ENCODE results near the gene KCTD10.

Gene KCTD10, protein sequence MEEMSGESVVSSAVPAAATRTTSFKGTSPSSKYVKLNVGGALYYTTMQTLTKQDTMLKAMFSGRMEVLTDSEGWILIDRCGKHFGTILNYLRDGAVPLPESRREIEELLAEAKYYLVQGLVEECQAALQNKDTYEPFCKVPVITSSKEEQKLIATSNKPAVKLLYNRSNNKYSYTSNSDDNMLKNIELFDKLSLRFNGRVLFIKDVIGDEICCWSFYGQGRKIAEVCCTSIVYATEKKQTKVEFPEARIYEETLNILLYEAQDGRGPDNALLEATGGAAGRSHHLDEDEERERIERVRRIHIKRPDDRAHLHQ

DNA sequence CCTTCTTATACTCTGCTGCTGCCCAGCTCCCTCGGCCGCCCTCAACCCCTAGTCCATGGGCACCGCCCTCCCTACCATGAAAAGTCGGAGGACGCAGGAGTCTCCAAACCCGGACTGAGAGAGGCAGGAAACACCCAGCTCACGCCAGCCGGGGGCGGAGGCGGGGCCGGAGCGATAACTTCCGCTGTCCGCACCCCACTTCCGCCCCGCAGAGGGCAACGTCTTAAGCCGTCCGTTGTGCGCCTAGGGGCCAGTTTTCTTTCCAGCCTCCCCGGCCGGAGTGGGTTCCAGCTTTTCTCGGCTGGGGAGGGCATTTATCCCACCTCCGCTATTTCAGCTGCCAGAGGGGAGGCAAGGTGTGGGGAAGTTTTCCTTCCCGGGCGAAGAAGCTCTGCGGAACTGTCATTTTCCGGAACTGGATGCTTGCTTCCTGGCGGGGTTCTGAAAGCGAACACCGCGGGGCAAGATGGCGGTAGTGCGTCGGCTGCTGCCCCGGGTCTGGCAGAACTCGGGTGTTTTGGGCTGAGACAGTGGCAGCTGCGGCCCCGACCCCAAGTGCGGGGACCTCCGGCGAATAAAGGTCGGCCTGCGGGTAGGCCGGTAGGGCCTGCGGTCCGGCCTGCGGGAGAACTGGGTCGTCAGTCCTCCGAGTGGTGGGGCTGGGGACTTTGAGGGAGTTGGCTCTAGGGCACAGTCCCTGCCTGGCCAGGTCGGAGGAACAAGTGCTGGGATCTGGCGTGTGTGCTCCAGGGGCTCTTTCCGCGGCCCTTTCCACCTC is at the start of gene KCTD10, which contains the start of gene UBE3B:
TSS of gene KCTD10 (minus strand) at position 116 of the 778 bp plus-strand sequence. CDS start at position 78, 38 bp downstream.
TSS of gene UBE3B (plus strand) at position 450 of the 778 bp plus-strand sequence. CDS start 5,918 bp downstream, outside the sequence.
- peak; percentile 73 to 77 for DNase-seq (ENCODE audit: low read depth in 1 of 2, low spot score in 1 of 2)

DNA sequence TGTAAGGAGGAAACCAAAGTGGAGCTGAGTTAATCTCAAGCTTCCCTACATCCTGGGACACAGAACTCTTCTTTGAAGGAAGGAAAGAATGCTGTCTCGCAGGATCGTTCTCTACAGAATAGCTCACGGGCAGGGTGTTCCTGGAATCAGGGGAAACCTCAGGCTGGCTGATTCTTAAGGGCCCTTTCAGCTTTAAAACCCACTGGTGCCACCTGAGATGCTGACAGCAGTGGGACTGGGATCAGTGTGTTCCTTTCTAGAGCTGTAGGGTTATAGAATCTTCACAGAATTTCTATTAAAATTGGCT is 48.1 kb upstream of the KCTD10 start:
- DNase-seq (ENCODE audit: low read depth in 1 of 2, low spot score in 1 of 2), result no peak

DNA sequence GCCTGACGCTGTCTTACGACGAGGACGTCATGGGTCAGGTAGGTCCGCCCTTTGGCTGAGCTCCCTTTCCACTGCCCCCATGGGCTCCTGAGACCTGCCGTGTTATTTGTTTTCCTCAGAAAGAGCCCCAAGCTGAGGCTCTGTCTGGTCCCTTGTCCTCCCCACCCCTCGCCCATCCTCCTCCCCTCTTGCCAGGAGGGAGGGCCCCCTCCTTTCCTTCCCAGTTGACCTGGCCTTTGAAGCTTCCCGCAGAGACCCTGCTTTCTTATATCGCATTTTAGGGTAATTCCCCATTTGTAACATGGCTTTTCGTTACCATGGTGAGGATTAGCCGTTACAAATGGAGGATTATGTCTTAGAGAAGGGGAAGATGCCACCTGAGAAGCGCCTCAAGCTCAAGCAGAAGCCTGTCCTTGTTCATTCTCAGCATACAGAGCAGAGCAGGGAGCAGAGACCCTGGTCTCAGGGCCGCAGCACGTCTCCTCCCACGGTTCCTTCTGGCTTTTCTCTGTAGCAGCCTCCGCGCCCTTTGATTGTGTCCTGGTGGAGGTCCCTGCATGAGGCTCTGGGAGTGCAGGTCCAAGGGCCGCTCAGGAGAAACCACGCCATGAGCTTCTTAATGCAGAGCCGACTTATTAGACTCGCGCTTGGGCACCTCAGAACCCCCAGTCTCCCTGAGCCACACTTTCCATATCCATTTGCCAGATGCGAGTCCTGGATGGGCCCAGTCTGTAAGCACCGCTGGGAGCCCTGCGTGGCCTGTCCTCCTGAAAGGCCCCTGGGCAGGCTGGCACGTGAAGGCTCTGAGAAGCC is 47.6 kb upstream of the KCTD10 start:
- no peak for DNase-seq (ENCODE audit: low read depth in 1 of 2, low spot score in 1 of 2)

DNA sequence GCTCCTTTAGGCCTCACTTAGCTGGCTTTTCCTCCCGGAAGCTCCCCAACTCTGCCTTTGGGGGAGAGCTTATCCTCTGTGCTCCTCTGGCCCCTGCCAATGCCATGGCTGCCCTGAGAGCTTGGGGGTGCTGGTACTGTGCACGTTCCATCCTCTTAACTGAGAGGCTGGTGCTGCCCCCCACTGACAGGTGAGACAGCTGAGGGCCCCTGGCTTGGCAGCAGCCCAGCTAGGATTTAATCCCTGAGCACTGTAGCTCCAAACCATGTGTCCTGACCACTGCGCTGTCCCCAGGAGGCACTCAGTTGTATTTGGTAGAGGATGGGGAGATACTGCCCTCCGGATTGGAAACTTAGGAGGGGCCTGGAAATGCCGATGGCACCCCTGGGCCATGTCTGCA is 46.4 kb upstream of the KCTD10 start:
- DNase-seq (ENCODE audit: low read depth in 1 of 2, low spot score in 1 of 2), result no peak

DNA sequence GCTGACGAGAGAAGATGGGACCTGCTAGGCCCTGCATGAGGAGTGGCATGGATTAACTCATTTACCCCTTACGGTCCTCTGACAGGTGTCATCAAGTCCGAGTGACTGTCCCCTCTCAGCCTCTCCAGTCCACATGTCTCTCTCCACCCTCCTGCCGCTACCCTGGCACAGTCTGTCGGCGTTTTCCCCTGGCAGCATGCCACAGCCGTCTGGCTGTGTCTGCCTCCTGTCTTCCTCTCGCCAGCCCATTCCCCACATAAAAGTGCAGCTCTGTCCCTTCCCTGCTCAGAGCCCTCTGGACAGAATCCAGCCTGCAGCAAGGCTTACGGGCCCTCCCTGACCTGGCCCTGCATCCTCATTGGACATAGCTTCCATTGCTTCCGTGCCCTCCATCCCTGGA is 46.0 kb upstream of the KCTD10 start:
- DNase-seq (ENCODE audit: low read depth in 1 of 2, low spot score in 1 of 2), result no peak

DNA sequence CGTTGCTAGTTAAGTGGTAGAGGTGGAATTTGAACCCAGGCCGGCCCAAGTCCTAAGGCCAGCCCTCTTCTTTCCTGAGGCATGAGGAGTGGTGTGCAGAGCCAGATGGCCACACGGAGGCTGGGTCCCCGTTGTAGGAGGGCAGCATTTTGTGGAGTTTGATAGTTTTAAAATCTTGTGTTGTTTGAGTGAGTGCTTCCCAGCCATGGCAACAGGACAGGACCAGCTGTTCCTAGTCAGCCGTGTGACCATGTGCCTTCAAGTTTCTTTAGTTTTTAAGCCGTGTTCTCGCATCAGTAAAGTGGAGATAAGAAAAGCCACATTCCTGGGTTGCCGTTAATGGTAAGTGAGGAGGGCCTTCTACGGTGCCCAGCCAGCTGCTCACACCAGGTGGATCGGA is 44.7 kb upstream of the KCTD10 start:
- DNase-seq (ENCODE audit: low read depth in 1 of 2, low spot score in 1 of 2), result no peak

DNA sequence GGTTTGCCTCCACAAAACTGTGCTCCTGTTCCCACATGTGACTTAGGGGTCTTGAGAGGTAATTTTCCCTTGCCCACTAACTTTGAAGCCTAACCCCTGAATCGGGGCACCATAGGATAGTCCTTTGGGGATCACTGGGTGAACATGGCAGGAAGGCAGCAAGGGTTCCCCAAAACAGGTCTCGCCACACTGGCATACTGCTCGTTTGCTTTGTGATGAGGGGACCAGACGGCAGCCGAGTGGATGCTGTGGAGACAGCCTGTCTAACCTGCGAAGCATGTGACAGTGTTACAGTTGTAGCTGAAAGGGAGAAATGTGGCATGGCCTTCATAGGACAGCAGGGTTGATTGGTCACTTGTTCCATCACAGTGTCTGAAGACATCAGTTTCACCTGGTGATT is 42.7 kb upstream of the KCTD10 start:
- DNase-seq (ENCODE audit: low read depth in 1 of 2, low spot score in 1 of 2), result no peak

DNA sequence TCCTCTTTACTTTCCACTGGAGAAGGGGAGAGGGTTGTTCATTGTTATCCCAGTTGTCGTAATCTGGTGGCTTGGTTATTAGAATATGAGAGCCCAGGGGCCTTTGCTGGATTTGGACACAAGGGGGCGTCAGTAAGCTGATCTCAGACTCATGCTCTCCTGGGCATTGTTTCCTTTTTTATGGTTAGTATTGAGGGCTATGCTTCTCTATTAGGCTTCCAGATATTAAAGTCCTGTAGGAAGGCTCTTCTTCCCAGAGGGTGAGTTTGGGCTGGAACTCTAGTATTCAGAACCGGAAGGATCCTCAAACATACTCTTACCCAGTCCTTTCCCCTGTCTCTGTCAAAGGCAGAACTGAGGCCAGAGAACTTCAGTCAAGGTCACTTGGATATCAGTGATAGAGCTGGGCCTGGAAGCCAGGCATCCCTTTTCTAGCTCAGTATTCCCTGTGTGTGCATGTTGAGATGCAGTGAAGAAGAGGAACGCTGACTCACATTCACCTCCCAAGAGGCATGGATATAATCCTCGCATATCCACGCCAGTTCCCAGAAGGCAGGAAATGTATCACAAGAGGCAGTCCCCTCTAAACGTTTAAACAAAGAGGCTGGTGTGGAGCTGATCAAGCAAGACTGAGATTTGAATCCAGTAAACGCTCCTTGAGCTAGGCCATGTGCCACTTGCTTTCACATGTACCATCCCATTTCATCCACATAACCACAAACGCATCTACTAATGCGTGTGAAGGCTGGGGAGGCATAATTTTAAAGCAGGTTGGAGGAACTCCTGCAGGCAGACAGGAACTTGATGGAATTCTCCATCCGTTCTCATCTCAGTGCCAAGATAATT is 41.9 kb upstream of the KCTD10 start:
- DNase-seq (ENCODE audit: low read depth in 1 of 2, low spot score in 1 of 2), result peak; percentile 7 to 12

DNA sequence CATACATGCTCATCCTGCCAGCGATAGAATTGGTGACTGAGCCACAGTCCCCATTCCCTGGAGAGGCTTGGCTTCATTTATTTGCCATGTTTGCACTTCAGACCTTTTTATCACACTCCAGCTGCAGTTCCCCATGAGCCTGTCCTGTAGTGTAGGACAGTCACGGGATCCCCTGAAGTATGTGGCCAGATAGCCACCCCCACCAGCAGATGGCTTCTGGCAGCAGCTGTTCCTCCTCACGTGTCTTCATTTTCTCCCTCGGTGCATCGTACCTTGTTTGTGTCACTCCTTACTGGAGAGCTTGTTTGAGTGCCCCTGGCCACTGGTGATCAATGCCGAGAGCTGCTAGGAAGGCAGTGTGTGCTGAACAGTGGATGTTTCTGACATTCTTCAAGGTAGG is 40.5 kb upstream of the KCTD10 start:
- DNase-seq (ENCODE audit: low read depth in 1 of 2, low spot score in 1 of 2), result no peak

DNA sequence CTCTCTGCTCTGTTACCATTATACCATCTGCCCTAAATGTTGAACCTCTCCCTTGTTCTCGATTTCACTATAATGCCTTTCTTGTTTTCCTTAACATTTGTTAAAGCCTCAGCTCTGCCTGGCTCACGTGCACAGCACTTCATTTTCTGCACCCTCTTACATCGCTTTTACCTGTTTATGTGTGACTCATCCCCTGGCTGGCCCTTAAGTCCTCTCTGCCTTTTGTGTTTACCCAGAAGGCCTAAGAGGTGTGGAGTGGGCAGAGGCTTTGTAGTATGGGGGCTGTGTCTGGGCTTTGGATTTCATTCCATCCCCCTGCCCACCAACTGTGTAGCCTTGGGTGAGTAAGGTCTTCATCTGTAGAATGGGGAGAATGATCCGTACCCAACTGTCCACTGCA is 36.9 kb upstream of the KCTD10 start:
- DNase-seq (ENCODE audit: low read depth in 1 of 2, low spot score in 1 of 2), result no peak

DNA sequence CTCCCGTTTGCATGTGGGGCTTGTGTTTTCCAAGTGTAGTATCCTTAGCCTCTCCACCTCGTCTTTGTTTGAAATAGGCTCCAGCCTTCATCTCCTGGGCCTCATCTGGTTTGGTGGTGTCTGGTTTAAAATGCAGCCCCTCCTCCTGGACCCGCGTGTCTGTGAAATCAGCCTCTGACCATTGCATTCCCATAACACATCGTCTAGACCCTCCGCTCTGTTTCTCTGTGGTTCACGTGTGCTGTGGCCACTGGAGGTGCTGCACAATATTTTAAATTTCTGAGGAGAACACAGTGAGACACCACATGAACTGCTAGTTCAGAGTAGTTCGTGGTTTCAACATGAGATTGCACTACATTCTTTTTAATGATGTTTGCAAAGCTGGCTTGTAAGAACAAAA is 36.0 kb upstream of the KCTD10 start:
- DNase-seq (ENCODE audit: low read depth in 1 of 2, low spot score in 1 of 2), result no peak

DNA sequence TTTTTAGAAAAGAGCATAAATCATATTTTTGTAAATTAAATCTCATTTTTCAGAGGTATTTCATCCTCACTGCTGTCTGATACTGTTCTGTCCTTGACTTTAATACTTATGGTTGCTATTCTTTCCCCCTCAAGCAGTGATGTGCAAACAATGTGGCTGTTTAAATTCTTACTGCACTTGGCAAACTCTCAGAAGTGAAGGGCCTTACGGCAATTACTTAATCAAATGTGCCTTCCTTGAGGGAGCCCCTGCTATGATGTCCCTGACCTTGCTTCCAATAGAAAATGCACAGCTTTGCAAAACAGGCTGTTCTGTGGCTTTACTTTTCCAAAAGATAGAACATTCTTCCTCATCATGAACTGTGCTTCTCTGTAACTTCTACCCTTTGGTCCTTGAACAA is 35.5 kb upstream of the KCTD10 start:
- DNase-seq (ENCODE audit: low read depth in 1 of 2, low spot score in 1 of 2), result no peak

DNA sequence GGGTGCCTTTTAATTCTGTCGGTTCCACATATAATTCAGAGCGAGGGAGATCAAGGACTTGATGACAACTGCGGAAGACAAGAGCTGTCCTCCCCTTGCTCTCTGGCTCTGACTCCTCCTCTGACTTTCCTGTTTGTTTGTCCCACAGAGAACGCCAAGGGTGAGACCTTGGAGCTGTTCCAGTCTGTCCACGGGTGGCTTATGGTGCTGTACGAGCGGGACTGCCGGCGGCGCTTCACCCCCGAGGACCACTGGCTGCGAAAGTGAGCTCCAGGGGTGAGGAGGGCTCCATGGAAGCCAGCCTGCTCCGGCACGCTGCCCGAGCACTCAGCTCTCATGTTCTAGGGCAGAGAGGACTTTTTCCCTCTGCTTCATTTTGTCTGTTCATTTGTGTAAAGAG is 33.1 kb upstream of the KCTD10 start:
- no peak for DNase-seq (ENCODE audit: low read depth in 1 of 2, low spot score in 1 of 2)

DNA sequence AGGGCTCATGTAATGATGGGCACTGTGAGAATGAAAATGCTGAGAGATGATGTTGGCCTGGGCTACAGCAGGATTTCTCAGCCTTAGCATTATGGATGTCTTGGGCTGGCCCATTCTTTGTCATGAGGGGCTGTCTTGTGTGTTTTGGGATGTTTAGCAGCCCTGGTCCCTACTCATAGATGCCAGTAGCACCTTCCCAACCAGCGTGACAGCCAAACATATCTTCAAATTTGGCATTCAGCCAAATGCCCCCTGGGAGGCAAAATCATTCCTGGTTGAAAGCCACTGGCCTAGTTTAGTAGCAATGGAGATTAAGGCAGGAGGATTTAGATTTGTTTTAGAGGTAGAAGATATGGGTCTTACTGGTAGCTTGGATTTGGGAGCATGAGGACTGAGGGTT is 27.0 kb upstream of the KCTD10 start:
- no peak for DNase-seq (ENCODE audit: low read depth in 1 of 2, low spot score in 1 of 2)

DNA sequence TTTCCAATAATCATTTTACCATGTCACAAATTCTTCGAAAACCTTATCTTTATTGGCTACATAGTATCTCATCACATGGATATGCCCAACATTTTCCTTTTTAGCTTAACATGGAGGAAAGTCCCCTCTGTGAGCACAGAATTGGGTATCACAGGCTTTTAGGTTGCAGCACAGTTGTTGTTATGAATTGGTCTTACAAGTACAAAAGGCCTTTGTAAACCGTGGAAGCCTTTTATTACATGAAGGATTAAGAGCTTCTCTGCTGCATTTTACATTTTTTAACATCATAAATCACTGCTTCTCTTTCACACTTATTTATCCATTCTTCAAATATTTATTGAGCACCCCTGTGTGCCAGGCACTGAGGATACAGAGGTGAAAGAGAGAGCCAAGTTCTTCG is 26.5 kb upstream of the KCTD10 start:
- DNase-seq (ENCODE audit: low read depth in 1 of 2, low spot score in 1 of 2), result no peak

DNA sequence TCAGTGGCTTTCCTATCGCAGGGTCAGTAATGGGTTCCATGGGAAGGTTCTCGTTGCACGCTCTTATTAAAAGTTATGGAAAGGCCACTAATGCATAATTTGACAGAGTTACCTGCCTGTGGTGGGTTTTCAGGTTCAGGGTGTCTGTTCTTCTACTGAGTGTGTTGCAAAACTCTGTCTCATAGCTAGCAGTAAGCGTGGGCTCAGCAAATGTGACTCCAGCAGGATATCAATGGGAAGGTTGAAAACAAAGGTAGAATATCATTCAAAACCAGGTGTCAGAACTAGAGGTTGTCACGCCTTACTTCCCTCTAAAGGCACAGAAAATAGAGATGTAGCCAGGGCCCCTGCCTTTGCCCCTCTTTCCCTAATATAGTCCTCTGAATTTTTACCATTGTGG is 25.2 kb upstream of the KCTD10 start:
- no peak for DNase-seq (ENCODE audit: low read depth in 1 of 2, low spot score in 1 of 2)

DNA sequence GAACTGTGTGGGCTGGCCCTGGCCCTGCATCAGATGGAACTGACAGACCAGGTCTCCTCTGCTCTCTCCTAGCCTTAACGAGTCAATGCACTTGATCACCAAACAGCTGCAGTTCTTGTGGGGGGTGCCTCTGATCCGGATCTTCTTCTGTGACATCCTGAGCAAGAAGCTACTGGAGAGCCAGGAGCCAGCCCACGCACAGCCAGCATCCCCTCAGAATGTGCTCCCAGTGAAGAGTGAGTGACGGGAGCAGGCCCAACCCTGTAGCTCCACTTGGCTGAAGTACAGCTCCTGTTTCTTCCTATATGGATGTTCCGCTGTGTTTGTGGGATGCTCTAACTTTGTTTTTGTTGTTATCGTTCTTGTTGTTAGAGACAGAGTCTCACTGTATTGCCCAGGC is 24.2 kb upstream of the KCTD10 start:
- no peak for DNase-seq (ENCODE audit: low read depth in 1 of 2, low spot score in 1 of 2)

DNA sequence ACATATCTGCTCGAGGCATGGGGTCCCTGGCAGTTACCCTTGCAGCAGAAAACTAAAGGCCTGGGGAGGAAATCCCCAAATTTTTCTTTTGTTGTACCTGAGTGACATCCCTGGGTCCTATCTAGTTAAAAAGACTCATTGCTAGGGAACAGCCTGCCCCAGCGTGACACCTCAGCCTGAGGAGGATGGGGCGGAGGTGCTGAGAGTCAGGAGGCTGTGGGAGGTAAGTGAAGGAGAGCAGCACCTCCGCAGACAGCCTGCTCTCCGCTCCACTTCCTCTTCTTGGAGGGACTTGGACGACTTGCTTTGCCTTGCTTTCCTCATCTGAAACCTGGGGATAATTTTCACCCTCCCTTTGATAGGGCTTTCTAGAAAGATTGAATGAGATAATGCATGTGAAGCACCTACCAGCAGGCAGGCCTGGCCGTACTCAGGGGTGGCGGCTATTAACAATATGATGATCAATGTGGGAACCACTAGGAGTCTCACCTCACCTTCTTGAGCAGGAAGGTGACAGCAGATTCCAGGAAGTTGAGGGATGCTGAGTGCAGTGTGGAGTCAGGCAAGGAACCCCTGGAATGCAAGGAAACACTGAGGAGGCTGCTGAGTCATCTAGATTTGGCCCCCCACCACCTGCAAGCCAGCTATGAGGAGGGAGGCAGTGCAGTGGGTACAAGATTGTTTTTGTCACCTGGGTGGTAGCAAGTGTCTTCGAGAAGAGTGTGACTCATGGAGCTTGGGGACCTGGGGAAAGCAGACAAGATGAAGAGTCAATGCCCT is 23.5 kb upstream of the KCTD10 start:
- DNase-seq (ENCODE audit: low read depth in 1 of 2, low spot score in 1 of 2), result no peak

DNA sequence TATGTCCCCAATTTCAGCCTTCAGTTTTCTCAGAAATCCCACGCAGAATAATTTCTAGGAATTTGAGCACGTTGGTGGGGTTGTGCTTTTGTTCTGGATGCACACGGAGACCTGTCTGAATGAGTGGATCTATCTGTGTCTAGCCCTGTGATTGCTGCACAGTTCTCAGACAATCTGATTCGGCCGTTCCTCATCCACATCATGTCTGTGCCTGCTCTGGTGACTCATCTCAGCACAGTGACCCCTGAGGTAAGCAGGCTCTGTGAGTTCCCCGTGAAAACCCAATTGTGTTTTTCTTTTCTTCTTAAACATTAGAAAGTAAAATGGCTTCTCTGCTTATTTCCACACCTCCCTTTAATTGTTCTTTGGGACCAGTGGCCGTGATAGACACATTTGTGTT is 20.6 kb upstream of the KCTD10 start:
- no peak for DNase-seq (ENCODE audit: low read depth in 1 of 2, low spot score in 1 of 2)

DNA sequence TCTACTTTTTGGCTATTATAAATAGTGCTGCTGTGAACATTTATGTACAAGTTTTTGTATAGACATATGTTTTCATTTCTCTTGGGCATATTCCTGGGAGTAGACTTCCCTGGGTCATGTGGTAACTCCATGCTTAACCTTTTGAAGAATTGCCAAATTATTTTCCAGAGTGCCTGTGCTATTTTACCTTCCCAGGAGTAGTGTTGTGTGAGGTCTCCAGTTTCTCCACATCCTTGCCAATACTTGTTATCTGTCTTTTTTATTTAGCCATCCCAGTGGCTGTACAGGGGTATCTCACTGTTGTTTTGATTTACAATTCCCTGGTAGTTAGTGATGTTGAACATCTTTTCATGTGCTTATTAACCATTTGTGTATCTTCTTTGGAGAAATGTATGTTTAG is 19.2 kb upstream of the KCTD10 start:
- DNase-seq (ENCODE audit: low read depth in 1 of 2, low spot score in 1 of 2), result no peak

Data from activated T-helper 1 cell treated with anti-CD3 and anti-CD28 coated beads, Interleukin-2, amount 50 U/mL, for 16 hours (primary cell).